Measurements from ENCODE around the gene PCDH12.

The PCDH12 gene

DNA sequence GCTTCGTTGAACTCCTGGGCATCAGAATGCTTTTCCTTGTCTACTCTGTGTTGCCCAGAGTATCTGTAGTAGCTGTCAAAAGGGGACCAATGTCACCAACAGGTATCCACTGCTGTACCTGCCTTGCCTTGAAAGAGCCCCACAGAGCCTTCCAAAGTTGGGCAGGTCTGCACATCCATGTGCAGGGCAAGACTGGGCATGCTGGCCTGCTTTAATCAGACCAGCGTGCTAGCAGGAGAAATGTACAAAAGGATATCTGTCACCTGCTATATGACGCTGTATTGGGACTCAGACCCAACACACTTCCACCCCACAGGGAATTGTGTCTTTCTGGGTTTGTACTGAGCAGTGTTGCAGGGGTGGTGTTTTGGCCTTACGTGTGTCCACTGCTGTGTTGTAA is 22.5 kb downstream of the PCDH12 start:
- TF ChIP-seq FOXP2 (optimal IDR thresholded peaks at IDR 0.05; ENCODE audit: borderline replicate concordance, extremely low read depth, extremely low read length, insufficient read depth) (no peak), REST (IDR thresholded peaks at IDR 0.05; ENCODE audit: insufficient read depth in 1 of 2, low read depth in 2 of 2, low read length in 2 of 2) (no peak), TAF1 (IDR thresholded peaks at IDR 0.05; ENCODE audit: borderline replicate concordance, insufficient read depth, low read length) (no peak), SIN3A (IDR thresholded peaks at IDR 0.05; ENCODE audit: borderline replicate concordance, insufficient read depth, low read length) (no peak), POLR2AphosphoS5 (IDR thresholded peaks at IDR 0.05; ENCODE audit: low read depth, low read length) (no peak)

GRCh38 chr5:141934099-141934844 is 23.7 kb downstream of the PCDH12 start:
- TF ChIP-seq TAF1 (IDR thresholded peaks at IDR 0.05; ENCODE audit: borderline replicate concordance, insufficient read depth, low read length) (no peak), REST (IDR thresholded peaks at IDR 0.05; ENCODE audit: insufficient read depth in 1 of 2, low read depth in 2 of 2, low read length in 2 of 2) (no peak), SIN3A (IDR thresholded peaks at IDR 0.05; ENCODE audit: borderline replicate concordance, insufficient read depth, low read length) (no peak), FOXP2 (optimal IDR thresholded peaks at IDR 0.05; ENCODE audit: borderline replicate concordance, extremely low read depth, extremely low read length, insufficient read depth) (no peak), POLR2AphosphoS5 (IDR thresholded peaks at IDR 0.05; ENCODE audit: low read depth, low read length) (no peak)

DNA sequence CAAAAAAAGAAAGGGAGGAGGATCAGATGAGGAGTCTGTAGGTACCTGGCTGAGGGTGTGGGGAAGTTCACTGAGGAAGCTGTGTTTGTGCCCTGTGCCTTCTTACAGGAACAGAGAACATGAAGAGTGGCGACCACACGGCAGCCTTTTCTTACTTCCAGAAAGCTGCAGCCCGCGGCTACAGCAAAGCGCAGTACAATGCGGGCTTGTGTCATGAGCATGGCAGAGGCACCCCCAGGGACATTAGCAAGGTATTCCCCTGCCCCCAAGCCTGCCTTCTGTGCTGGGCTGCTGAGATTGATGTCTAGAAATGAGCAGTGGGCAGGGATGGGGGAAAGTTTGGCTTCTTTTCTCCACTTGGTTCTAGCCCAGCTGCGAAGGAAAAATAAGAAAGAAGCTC is 24.9 kb downstream of the PCDH12 start:
- TF ChIP-seq FOXP2 (optimal IDR thresholded peaks at IDR 0.05; ENCODE audit: borderline replicate concordance, extremely low read depth, extremely low read length, insufficient read depth) (no peak), POLR2AphosphoS5 (IDR thresholded peaks at IDR 0.05; ENCODE audit: low read depth, low read length) (no peak), SIN3A (IDR thresholded peaks at IDR 0.05; ENCODE audit: borderline replicate concordance, insufficient read depth, low read length) (no peak), TAF1 (IDR thresholded peaks at IDR 0.05; ENCODE audit: borderline replicate concordance, insufficient read depth, low read length) (no peak), REST (IDR thresholded peaks at IDR 0.05; ENCODE audit: insufficient read depth in 1 of 2, low read depth in 2 of 2, low read length in 2 of 2) (no peak)

DNA sequence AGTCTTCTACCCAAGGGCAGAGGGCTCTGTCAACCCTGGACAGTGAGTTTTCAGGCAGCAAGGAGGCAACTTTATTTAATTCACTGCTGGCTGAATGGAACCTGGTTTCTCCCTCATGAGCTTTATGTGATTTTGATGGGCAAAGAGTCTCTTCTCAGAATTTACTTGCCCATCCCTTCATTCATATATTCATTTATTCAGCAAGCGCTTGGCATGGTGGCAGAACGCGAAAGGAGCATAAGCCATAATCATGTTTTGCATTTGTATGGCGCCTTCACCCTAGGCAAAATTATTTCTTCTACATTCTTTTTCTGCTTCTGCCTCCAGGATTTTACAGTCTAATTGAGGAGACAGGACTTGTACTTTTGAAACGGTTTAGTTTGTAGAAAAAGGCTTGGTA is 26.3 kb downstream of the PCDH12 start:
- no peak for TF ChIP-seq SIN3A (IDR thresholded peaks at IDR 0.05; ENCODE audit: borderline replicate concordance, insufficient read depth, low read length)
- no peak for TF ChIP-seq REST (IDR thresholded peaks at IDR 0.05; ENCODE audit: insufficient read depth in 1 of 2, low read depth in 2 of 2, low read length in 2 of 2)
- no peak for TF ChIP-seq FOXP2 (optimal IDR thresholded peaks at IDR 0.05; ENCODE audit: borderline replicate concordance, extremely low read depth, extremely low read length, insufficient read depth)
- TF ChIP-seq POLR2AphosphoS5 (IDR thresholded peaks at IDR 0.05; ENCODE audit: low read depth, low read length), result no peak
